ENCODE measurements around the gene PAQR8. TPM values are rescaled to one million over a fixed set of nuclear protein-coding genes. Genes with fewer than 3 reads are reported as not detected.

Gene PAQR8
- total and polyA plus RNA-seq, 2 of the 13 experiments (the other 11 are each of a cell fraction or from before 2014, with no cell fraction given) = 37.7 to 50.7 TPM

DNA sequence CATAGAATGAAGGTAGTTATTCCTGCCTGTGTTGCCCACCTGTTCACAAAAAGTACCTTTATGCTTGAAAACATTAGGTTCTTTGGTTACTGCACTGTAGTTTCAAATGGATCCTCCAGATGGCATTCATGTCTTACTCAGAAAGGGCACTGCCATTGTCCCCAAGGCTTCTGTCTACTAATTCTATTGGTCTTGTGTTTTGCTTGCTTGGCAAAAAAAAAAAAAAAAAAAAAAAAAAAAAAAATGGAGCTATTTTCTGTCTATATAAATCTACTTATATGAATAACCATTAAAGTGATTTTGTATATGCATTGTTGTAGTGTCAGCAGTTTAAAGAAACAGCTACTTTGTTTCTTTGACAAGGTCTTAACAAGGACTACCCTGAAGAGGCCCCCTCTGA is 45.5 kb downstream of the PAQR8 start:
- ChIA-PET POLR2A (interaction anchor here (0.6 to 0.9 kb wide), 2 partner anchors 12 to 375 kb away, joined by 3 read pairs; no protein-coding TSS in a partner anchor), CTCF (ENCODE audit: low intra/inter-chr PET ratio, low total read pairs) (interaction anchor here (1.5 to 3.8 kb wide), 2 partner anchors 9 to 256 kb away, joined by 4 to 39 read pairs; no protein-coding TSS in a partner anchor)
- intact Hi-C loops (cut with micrococcal nuclease; ENCODE audit: unreplicated experiment) (loop anchor here (1.0 to 5.0 kb wide), 3 partner anchors 256 to 1077 kb away; partner anchors contain the start of gene GSTA4), in situ Hi-C loops (cut with HindIII; ENCODE audit: extremely low pct_ligation_motif_present, low pct_unique_long_range_greater_than_20kb) (no loop called here)
- no peak overlapping the region for H3K4me3 ChIP-seq (replicated peaks in 1 of 3; ENCODE audit: insufficient read depth in 1 of 3, low read depth in 2 of 3, low read length in 3 of 3)
- no peaks in the 10 kb centered on the region; the same call in none of the 2 replicates for H4K20me1 ChIP-seq (ENCODE audit: insufficient read depth, low read length)
- no peaks in the 10 kb centered on the region for H3K27me3 ChIP-seq (ENCODE audit: control insufficient read depth in 1 of 2, insufficient read depth in 2 of 2, low read length in 2 of 2)
- H3K9ac ChIP-seq (ENCODE audit: insufficient read depth, low read depth, low read length) = no peak overlapping the region
- no peak overlapping the region for H3K27ac ChIP-seq (ENCODE audit: extremely low read length, insufficient read depth, low read length)
- TF ChIP-seq MAFK (conservative IDR thresholded peaks at IDR 0.05 in 1 of 2, IDR thresholded peaks at IDR 0.05 in 1 of 2; ENCODE audit: low read length in 2 of 2) = peak; percentile 78 to 86
- peak; percentile 74 for TF ChIP-seq MAFF (IDR thresholded peaks at IDR 0.05; ENCODE audit: low read depth, low read length)
- peak; percentile 85 for TF ChIP-seq SMC3 (IDR thresholded peaks at IDR 0.05; ENCODE audit: low read length)
- TF ChIP-seq, protein P1, sequence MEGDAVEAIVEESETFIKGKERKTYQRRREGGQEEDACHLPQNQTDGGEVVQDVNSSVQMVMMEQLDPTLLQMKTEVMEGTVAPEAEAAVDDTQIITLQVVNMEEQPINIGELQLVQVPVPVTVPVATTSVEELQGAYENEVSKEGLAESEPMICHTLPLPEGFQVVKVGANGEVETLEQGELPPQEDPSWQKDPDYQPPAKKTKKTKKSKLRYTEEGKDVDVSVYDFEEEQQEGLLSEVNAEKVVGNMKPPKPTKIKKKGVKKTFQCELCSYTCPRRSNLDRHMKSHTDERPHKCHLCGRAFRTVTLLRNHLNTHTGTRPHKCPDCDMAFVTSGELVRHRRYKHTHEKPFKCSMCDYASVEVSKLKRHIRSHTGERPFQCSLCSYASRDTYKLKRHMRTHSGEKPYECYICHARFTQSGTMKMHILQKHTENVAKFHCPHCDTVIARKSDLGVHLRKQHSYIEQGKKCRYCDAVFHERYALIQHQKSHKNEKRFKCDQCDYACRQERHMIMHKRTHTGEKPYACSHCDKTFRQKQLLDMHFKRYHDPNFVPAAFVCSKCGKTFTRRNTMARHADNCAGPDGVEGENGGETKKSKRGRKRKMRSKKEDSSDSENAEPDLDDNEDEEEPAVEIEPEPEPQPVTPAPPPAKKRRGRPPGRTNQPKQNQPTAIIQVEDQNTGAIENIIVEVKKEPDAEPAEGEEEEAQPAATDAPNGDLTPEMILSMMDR (CRISPR knock-in tag; IDR thresholded peaks at IDR 0.05) = peak; percentile 67
- TF ChIP-seq ZBTB1 (CRISPR knock-in tag; IDR thresholded peaks at IDR 0.05; ENCODE audit: borderline replicate concordance) = no peak
- no peak for TF ChIP-seq FOXP1 (IDR thresholded peaks at IDR 0.05)
- no peak for TF ChIP-seq FOXP1 (CRISPR knock-in tag; IDR thresholded peaks at IDR 0.05)
- TF ChIP-seq ZNF775 (CRISPR knock-in tag; IDR thresholded peaks at IDR 0.05; ENCODE audit: borderline replicate concordance) = peak; percentile 48; the same call in 1 of the 2 replicates
- peak; percentile 80 for TF ChIP-seq STAG1 (CRISPR knock-in tag; IDR thresholded peaks at IDR 0.05)
- peak; percentile 66; the same call in 1 of the 2 replicates for TF ChIP-seq RAD21 (CRISPR knock-in tag; IDR thresholded peaks at IDR 0.05)
- no peak for TF ChIP-seq ZNF557 (CRISPR knock-in tag; IDR thresholded peaks at IDR 0.05)
- no peak for TF ChIP-seq ZNF296 (CRISPR knock-in tag; conservative IDR thresholded peaks at IDR 0.05)
- ATAC-seq (peak; percentile 84), FAIRE-seq (peak; percentile 91), DNase-seq (ENCODE audit: low spot score) (peak; percentile 68)
- peaks cover 13 to 31% of the 10 kb centered on the region in 2 experiments for H3K36me3 ChIP-seq (replicated peaks in 1 of 2; ENCODE audit: control insufficient read depth in 1 of 2, insufficient read depth in 2 of 2, low read length in 2 of 2)
- no TSS peak for BruUV-seq (replicated peaks)
- no peaks in the 10 kb centered on the region for H3K9me3 ChIP-seq (ENCODE audit: low read length)
- H2AFZ ChIP-seq (ENCODE audit: low read length) = no peak overlapping the region
- no peak overlapping the region for H3K4me2 ChIP-seq (ENCODE audit: low read depth, low read length)
- 0 out of 2 replicates have a peak, but pooled peaks cover 15% of the 10 kb centered on the region for H3K4me1 ChIP-seq (ENCODE audit: insufficient read depth, low read length)
- no peaks in the 10 kb centered on the region for H3K79me2 ChIP-seq (ENCODE audit: insufficient read depth, low read length)
